ENCODE measurements around the gene CNOT4. TPM values are rescaled to one million over a fixed set of nuclear protein-coding genes. Genes with fewer than 3 reads are reported as not detected.
A peak's percentile ranks its signal among the peaks of the same experiment; 100 is the strongest.
"Not testable (repeated sequence)": the region's sequence is repeated elsewhere in the genome, so short reads cannot be mapped to it uniquely, and the experiment has no call there.

Gene CNOT4
- total RNA-seq, 3 donors from 2014 or later = 21.6 to 31.6 (median 22.2) TPM

GRCh38 chr7:135326636-135327280, 183.1 kb downstream of the CNOT4 start:
- DNase-seq (ENCODE audit: low spot score in 2 of 2) = no peak
- intact Hi-C loops (cut with DNase I; ENCODE audit: low total_unique reads) = no loop called here
- no peak overlapping the region for H3K4me3 ChIP-seq
- no peaks in the 10 kb centered on the region for H3K4me1 ChIP-seq
- no peaks in the 10 kb centered on the region for H3K27me3 ChIP-seq
- H3K36me3 ChIP-seq = no peaks in the 10 kb centered on the region
- no peaks in the 10 kb centered on the region for H3K9me3 ChIP-seq
- no peak for TF ChIP-seq POLR2A (IDR thresholded peaks at IDR 0.05)
- TF ChIP-seq CTCF (IDR thresholded peaks at IDR 0.05) = no peak
- no peak for TF ChIP-seq POLR2AphosphoS5 (IDR thresholded peaks at IDR 0.05)
- H3K27ac ChIP-seq = no peak overlapping the region

GRCh38 chr7:135322571-135323340, 187.1 kb downstream of the CNOT4 start:
- no peak for DNase-seq (ENCODE audit: low spot score in 2 of 2)
- Histone ChIP-seq H3K4me1 (peaks cover 0 to 6% of the 10 kb centered on the region in 2 donors), H3K4me3 (no peak overlapping the region), H3K36me3 (no peaks in the 10 kb centered on the region), H3K27ac (no peak overlapping the region), H3K9me3 (no peaks in the 10 kb centered on the region), H3K27me3 (no peaks in the 10 kb centered on the region)
- TF ChIP-seq POLR2AphosphoS5 (IDR thresholded peaks at IDR 0.05) (no peak), POLR2A (IDR thresholded peaks at IDR 0.05) (no peak), CTCF (IDR thresholded peaks at IDR 0.05) (no peak)
- intact Hi-C loops (cut with DNase I; ENCODE audit: low total_unique reads) = no loop called here

- Histone ChIP-seq H3K27ac (no peak overlapping the region), H3K4me1 (peaks cover 0 to 6% of the 10 kb centered on the region in 2 donors), H3K27me3 (no peaks in the 10 kb centered on the region), H3K9me3 (no peaks in the 10 kb centered on the region), H3K4me3 (no peak overlapping the region), H3K36me3 (no peaks in the 10 kb centered on the region)
- no peak for TF ChIP-seq POLR2AphosphoS5 (IDR thresholded peaks at IDR 0.05)
- TF ChIP-seq CTCF (IDR thresholded peaks at IDR 0.05) = no peak
- no peak for TF ChIP-seq POLR2A (IDR thresholded peaks at IDR 0.05)
- DNase-seq (ENCODE audit: low spot score in 2 of 2) = no peak
- intact Hi-C loops (cut with DNase I; ENCODE audit: low total_unique reads) = no loop called here
These were observed 188.3 kb downstream of the CNOT4 start for GRCh38 chr7:135321556-135321955.

- H3K27ac ChIP-seq; intact Hi-C loops (cut with DNase I; ENCODE audit: low total_unique reads); H3K4me3 ChIP-seq; DNase-seq (ENCODE audit: low spot score in 2 of 2); H3K27me3 ChIP-seq; H3K4me1 ChIP-seq; H3K36me3 ChIP-seq; H3K9me3 ChIP-seq: not testable (repeated sequence)
These were observed 188.9 kb downstream of the CNOT4 start for GRCh38 chr7:135320953-135321352.

- Histone ChIP-seq H3K4me1 (peaks cover 0 to 6% of the 10 kb centered on the region in 2 donors), H3K36me3 (no peaks in the 10 kb centered on the region), H3K9me3 (no peaks in the 10 kb centered on the region), H3K4me3 (no peak overlapping the region), H3K27ac (no peak overlapping the region), H3K27me3 (no peaks in the 10 kb centered on the region)
- TF ChIP-seq POLR2A (IDR thresholded peaks at IDR 0.05) (no peak), POLR2AphosphoS5 (IDR thresholded peaks at IDR 0.05) (no peak)
- intact Hi-C loops (cut with DNase I; ENCODE audit: low total_unique reads) = no loop called here
- DNase-seq (ENCODE audit: low spot score in 2 of 2) = peak; percentile 58 to 73
These were observed 189.6 kb downstream of the CNOT4 start for GRCh38 chr7:135320268-135320667.

- Histone ChIP-seq H3K27ac (no peak overlapping the region), H3K27me3 (no peaks in the 10 kb centered on the region), H3K4me1 (peaks cover 0 to 6% of the 10 kb centered on the region in 2 donors), H3K9me3 (no peaks in the 10 kb centered on the region), H3K4me3 (peak overlapping the region in 1 of 3 donors; percentile 3), H3K36me3 (no peaks in the 10 kb centered on the region)
- TF ChIP-seq CTCF (IDR thresholded peaks at IDR 0.05) (no peak), POLR2AphosphoS5 (IDR thresholded peaks at IDR 0.05) (no peak), POLR2A (IDR thresholded peaks at IDR 0.05) (no peak)
- intact Hi-C loops (cut with DNase I; ENCODE audit: low total_unique reads) = no loop called here
- DNase-seq (ENCODE audit: low spot score in 2 of 2) = no peak
These were observed 192.1 kb downstream of the CNOT4 start for GRCh38 chr7:135317676-135318325.

Measured in breast epithelium (tissue), 4 donors.